Measurements from ENCODE around the gene JMJD8. TPM values are rescaled to one million over a fixed set of nuclear protein-coding genes. Genes with fewer than 3 reads are reported as not detected.

Gene JMJD8
- total and polyA plus RNA-seq, 2 experiments from 2014 or later, result 48.5 to 82.5 TPM

DNA sequence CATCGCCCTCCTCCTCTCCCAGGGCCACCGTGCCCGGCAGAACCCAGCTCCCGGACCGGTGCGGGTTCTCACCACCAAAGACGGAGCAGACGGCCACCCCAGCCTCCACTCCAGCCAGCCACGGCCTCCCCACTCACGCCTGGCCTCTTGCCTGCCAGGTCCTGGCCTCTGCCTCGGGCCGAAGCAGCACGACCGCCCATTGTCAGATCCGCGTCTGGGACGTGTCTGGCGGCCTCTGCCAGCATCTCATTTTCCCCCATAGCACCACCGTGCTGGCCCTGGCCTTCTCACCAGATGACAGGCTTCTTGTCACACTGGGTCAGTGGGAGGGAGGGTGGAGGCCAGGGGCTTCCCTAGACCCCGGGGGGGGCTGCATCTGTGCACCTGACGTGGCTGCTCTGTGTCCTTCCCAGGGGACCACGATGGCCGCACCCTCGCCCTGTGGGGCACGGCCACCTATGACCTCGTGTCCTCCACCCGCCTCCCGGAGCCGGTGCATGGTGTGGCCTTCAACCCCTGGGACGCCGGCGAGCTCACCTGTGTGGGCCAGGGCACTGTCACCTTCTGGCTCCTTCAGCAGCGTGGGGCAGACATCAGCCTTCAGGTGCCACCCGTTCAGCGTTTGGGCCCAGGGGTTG, 22.8 kb downstream of the JMJD8 start (continued):
- TF ChIP-seq, protein P1, sequence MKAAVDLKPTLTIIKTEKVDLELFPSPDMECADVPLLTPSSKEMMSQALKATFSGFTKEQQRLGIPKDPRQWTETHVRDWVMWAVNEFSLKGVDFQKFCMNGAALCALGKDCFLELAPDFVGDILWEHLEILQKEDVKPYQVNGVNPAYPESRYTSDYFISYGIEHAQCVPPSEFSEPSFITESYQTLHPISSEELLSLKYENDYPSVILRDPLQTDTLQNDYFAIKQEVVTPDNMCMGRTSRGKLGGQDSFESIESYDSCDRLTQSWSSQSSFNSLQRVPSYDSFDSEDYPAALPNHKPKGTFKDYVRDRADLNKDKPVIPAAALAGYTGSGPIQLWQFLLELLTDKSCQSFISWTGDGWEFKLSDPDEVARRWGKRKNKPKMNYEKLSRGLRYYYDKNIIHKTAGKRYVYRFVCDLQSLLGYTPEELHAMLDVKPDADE (IDR thresholded peaks at IDR 0.05), result no peak
- TF ChIP-seq EZH2 (IDR thresholded peaks at IDR 0.05; ENCODE audit: low read depth, unreplicated experiment) (no peak), REST (IDR thresholded peaks at IDR 0.05; ENCODE audit: unreplicated experiment) (no peak), ZNF114 (CRISPR knock-in tag; IDR thresholded peaks at IDR 0.05) (no peak), STAT1 (IDR thresholded peaks at IDR 0.05; ENCODE audit: unreplicated experiment) (no peak), EZH2phosphoT487 (IDR thresholded peaks at IDR 0.05; ENCODE audit: unreplicated experiment) (no peak), CREB1 (CRISPR knock-in tag; IDR thresholded peaks at IDR 0.05; ENCODE audit: low read depth) (no peak)
- TF ChIP-seq, protein P2, sequence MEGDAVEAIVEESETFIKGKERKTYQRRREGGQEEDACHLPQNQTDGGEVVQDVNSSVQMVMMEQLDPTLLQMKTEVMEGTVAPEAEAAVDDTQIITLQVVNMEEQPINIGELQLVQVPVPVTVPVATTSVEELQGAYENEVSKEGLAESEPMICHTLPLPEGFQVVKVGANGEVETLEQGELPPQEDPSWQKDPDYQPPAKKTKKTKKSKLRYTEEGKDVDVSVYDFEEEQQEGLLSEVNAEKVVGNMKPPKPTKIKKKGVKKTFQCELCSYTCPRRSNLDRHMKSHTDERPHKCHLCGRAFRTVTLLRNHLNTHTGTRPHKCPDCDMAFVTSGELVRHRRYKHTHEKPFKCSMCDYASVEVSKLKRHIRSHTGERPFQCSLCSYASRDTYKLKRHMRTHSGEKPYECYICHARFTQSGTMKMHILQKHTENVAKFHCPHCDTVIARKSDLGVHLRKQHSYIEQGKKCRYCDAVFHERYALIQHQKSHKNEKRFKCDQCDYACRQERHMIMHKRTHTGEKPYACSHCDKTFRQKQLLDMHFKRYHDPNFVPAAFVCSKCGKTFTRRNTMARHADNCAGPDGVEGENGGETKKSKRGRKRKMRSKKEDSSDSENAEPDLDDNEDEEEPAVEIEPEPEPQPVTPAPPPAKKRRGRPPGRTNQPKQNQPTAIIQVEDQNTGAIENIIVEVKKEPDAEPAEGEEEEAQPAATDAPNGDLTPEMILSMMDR (conservative IDR thresholded peaks at IDR 0.05; ENCODE audit: low read depth in 2 of 2), result no peak

GRCh38 chr16:660459-661183, 23.5 kb downstream of the JMJD8 start:
- H3K4me1 Mint-ChIP-seq, result no peaks in the 10 kb centered on the region
- no peaks in the 10 kb centered on the region for H3K4me1 ChIP-seq (ENCODE audit: insufficient read depth)
- no peak overlapping the region for H3K4me3 ChIP-seq
- no peak overlapping the region for H3K27ac ChIP-seq (ENCODE audit: low read depth)
- H3K27me3 Mint-ChIP-seq (ENCODE audit: insufficient read depth, low read depth, poor library complexity), result peaks cover 4% of the 10 kb centered on the region
- H3K27me3 ChIP-seq (ENCODE audit: insufficient read depth), result no peaks in the 10 kb centered on the region
- peak overlapping the region; percentile 48; the same call in 1 of the 2 replicates for H3K4me2 ChIP-seq
- H2AFZ ChIP-seq, result no peak overlapping the region
- ATAC-seq (peak; percentile 95), DNase-seq (ENCODE audit: low spot score) (peak; percentile 96)
- no peaks in the 10 kb centered on the region for H3K9me3 Mint-ChIP-seq
- H3K36me3 ChIP-seq (ENCODE audit: insufficient read depth), result no peaks in the 10 kb centered on the region
- H3K27ac Mint-ChIP-seq, result no peak overlapping the region
- H3K36me3 Mint-ChIP-seq (ENCODE audit: low read depth), result peaks cover 8% of the 10 kb centered on the region; the same call in 1 of the 3 replicates
- no peaks in the 10 kb centered on the region for H4K20me1 ChIP-seq (replicated peaks; ENCODE audit: insufficient read depth)
- H3K4me3 Mint-ChIP-seq, result no peak overlapping the region
- H3F3A ChIP-seq (replicated peaks; ENCODE audit: low read depth), result no peaks in the 10 kb centered on the region
- no peaks in the 10 kb centered on the region for H3K79me2 ChIP-seq (replicated peaks; ENCODE audit: insufficient read depth)
- no peaks in the 10 kb centered on the region for H3K9me2 ChIP-seq (ENCODE audit: insufficient read depth)
- no peak for TF ChIP-seq REST (IDR thresholded peaks at IDR 0.05; ENCODE audit: unreplicated experiment)
- no peak for TF ChIP-seq JUNB (IDR thresholded peaks at IDR 0.05; ENCODE audit: unreplicated experiment)
- no peak for TF ChIP-seq NANOG (IDR thresholded peaks at IDR 0.05; ENCODE audit: borderline replicate concordance)
- TF ChIP-seq ZNF114 (CRISPR knock-in tag; IDR thresholded peaks at IDR 0.05), result no peak
- TF ChIP-seq ZNF331 (CRISPR knock-in tag; IDR thresholded peaks at IDR 0.05; ENCODE audit: low read depth), result no peak
- TF ChIP-seq, protein P2 (conservative IDR thresholded peaks at IDR 0.05; ENCODE audit: low read depth in 2 of 2), result peak; percentile 38 to 68; a peak in 3 of 4 replicates
- no peak for TF ChIP-seq CREB1 (CRISPR knock-in tag; IDR thresholded peaks at IDR 0.05; ENCODE audit: low read depth)
- TF ChIP-seq POLR2AphosphoS5 (IDR thresholded peaks at IDR 0.05; ENCODE audit: low read depth), result peak; percentile 43
